Activated T-helper 17 cell treated with anti-CD3 and anti-CD28 coated beads, Interleukin-2, amount 50 U/mL, for 72 hours (primary cell): ENCODE results near the gene GNA12. TPM values are rescaled to one million over a fixed set of nuclear protein-coding genes. Genes with fewer than 3 reads are reported as not detected.

Experiments
- ATAC-seq: fragments of 150-1000 bp; cut with Tn5 transposase; replicated peaks from 2 replicates; pipeline ENCODE4 v1.10.0; 2021; ENCODE audit warnings: mild to moderate bottlenecking, moderate library complexity
- H3K27ac Mint-ChIP-seq: one replicate; pipeline ENCODE4 v1.8.0; 2022; ENCODE audit warnings: mixed read lengths
- H3K27me3 Mint-ChIP-seq: one replicate; pipeline ENCODE4 v1.8.0; 2022; ENCODE audit warnings: mixed read lengths
- H3K36me3 Mint-ChIP-seq: one replicate; pipeline ENCODE4 v1.8.0; 2022; ENCODE audit warnings: low read depth, mild to moderate bottlenecking, mixed read lengths
- H3K4me1 Mint-ChIP-seq: one replicate; pipeline ENCODE4 v1.8.0; 2022; ENCODE audit warnings: mixed read lengths
- H3K4me3 Mint-ChIP-seq: one replicate; pipeline ENCODE4 v1.8.0; 2022; ENCODE audit warnings: mild to moderate bottlenecking, mixed read lengths
- H3K9me3 Mint-ChIP-seq: one replicate; pipeline ENCODE4 v1.8.0; 2022; ENCODE audit warnings: mixed read lengths
- total RNA-seq, 2 donors: library from RNA; stranded (reverse); gene quantifications; one replicate each; pipeline ENCODE4 v1.2.3, GENCODE V29; 2022

The GNA12 gene
- total RNA-seq, 2 donors from 2014 or later: 15.4 to 17.4 TPM

DNA sequence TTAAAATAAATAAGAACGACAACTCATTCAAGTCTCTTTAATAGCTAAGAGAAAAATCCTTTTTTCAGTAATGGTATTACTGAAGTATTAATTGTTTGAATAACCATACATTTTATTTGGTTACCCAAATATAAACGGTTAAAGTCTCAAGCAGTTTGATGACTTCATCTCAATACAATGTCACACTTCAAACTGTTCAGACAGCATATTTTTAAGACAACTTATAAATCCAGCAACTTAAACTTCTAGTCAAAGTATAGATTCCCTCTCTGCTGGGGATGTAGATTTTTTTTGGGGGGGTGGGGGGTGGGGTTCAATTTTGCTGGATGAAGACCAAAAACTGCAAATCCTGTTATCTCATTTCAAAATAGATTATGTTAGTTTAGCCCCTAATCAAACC is 42.0 kb downstream of the GNA12 start:
- H3K27me3 Mint-ChIP-seq: no peaks in the 10 kb centered on the region
- ATAC-seq: no peak
- no peaks in the 10 kb centered on the region for H3K9me3 Mint-ChIP-seq
- H3K36me3 Mint-ChIP-seq: no peaks in the 10 kb centered on the region
- H3K4me3 Mint-ChIP-seq: no peak overlapping the region
- no peak overlapping the region for H3K27ac Mint-ChIP-seq
- peaks cover 16% of the 10 kb centered on the region for H3K4me1 Mint-ChIP-seq

DNA sequence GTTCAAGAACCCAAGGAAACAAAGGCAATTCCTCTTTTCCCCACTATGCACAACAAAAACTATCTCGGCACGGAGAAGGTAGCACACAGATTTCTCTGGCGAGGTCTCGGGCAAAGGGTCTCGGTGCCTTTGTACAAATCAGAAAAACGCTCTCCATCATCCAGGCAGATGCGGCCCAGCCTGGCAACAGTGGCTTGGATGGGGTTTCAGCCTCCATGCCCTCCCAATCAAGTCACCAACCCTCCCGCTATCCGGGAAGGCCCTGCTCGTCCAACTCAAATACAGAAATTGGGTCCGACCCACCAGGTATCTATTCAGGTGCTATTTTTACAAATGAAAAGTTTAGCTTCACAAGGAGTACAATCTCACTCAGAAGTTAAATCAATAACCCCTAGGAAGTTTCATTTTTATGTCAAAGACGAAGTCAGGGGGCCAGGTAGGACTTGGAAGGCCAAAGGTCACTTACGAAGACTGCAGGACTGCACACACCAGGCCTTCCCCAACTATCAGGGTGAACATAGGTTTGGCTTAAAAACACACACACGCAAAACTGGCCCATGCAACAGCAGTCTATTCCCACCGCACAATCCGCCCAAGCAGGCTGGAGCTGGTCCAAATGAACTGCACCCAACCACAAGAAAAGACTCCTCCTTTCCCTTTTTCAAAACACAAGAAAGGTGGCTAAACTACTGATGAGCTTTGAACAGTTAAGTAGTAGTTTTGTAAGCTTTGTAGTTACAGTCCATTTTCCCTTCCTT is 43.0 kb downstream of the GNA12 start:
- peaks cover 16% of the 10 kb centered on the region for H3K4me1 Mint-ChIP-seq
- peak; percentile 28 for ATAC-seq
- H3K36me3 Mint-ChIP-seq: no peaks in the 10 kb centered on the region
- no peaks in the 10 kb centered on the region for H3K9me3 Mint-ChIP-seq
- H3K27ac Mint-ChIP-seq: peak overlapping the region; percentile 12
- peak overlapping the region; percentile 22 for H3K4me3 Mint-ChIP-seq
- no peaks in the 10 kb centered on the region for H3K27me3 Mint-ChIP-seq

- Mint-ChIP-seq H3K27ac (peak overlapping the region; percentile 12), H3K4me1 (peaks cover 16% of the 10 kb centered on the region), H3K27me3 (no peaks in the 10 kb centered on the region), H3K4me3 (peak overlapping the region; percentile 18), H3K9me3 (no peaks in the 10 kb centered on the region), H3K36me3 (peaks cover under 1% of the 10 kb centered on the region)
- peak; percentile 39 for ATAC-seq
These were observed 43.7 kb downstream of the GNA12 start for GRCh38 chr7:2800220-2800930.

GRCh38 chr7:2799253-2799652 is 44.9 kb downstream of the GNA12 start:
- peaks cover 12% of the 10 kb centered on the region for H3K36me3 Mint-ChIP-seq
- no peak overlapping the region for H3K27ac Mint-ChIP-seq
- no peaks in the 10 kb centered on the region for H3K9me3 Mint-ChIP-seq
- no peak overlapping the region for H3K4me3 Mint-ChIP-seq
- ATAC-seq: no peak
- H3K4me1 Mint-ChIP-seq: peaks cover 16% of the 10 kb centered on the region
- no peaks in the 10 kb centered on the region for H3K27me3 Mint-ChIP-seq

DNA sequence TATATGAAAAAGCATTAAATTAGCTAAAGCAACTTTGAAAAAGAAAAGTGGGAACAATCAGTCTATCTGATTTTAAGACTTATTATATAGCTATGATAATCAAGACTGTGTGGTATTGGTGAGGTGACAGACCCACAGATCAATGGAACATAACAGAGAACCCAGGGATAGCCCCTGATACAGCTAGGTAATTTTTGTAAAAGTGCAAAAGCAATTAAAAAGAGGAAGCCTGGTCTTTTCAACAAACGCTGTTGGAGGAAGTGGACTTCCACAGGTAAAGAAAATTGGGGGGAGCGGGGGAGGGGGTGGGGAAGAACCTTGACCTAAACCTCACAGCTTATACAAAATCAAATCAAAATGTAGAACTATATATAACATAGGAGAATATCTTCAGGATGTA is 45.4 kb downstream of the GNA12 start:
- no peak for ATAC-seq
- H3K4me1 Mint-ChIP-seq: peaks cover 16% of the 10 kb centered on the region
- H3K4me3 Mint-ChIP-seq: no peak overlapping the region
- no peak overlapping the region for H3K27ac Mint-ChIP-seq
- no peaks in the 10 kb centered on the region for H3K9me3 Mint-ChIP-seq
- H3K36me3 Mint-ChIP-seq: peaks cover 18% of the 10 kb centered on the region
- H3K27me3 Mint-ChIP-seq: no peaks in the 10 kb centered on the region

GRCh38 chr7:2796358-2797352 is 47.5 kb downstream of the GNA12 start:
- Mint-ChIP-seq H3K36me3 (peaks cover 38% of the 10 kb centered on the region), H3K4me3 (no peak overlapping the region), H3K27me3 (no peaks in the 10 kb centered on the region), H3K4me1 (peaks cover 15% of the 10 kb centered on the region), H3K9me3 (no peaks in the 10 kb centered on the region), H3K27ac (no peak overlapping the region)
- ATAC-seq: no peak

DNA sequence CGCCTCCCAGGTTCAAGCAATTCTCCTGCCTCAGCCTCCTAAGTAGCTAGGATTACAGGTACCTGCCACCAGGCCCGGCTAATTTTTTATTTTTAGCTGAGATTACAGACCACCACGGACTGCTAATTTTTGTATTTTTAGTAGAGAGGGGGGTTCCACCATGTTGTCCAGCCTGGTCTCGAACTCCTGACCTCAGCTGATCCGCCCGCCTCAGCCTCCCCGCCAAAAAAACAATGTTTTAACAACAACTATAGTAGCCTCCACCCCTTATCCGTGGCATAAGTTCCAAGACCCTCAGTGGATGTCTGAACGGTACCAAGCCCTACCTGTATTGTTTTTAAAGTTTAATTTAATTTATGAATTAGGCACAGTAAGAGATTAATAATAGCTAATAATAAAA is 48.2 kb downstream of the GNA12 start:
- no peaks in the 10 kb centered on the region for H3K27me3 Mint-ChIP-seq
- no peaks in the 10 kb centered on the region for H3K9me3 Mint-ChIP-seq
- H3K36me3 Mint-ChIP-seq: peaks cover 43% of the 10 kb centered on the region
- no peak overlapping the region for H3K27ac Mint-ChIP-seq
- ATAC-seq: no peak
- H3K4me1 Mint-ChIP-seq: peaks cover 8% of the 10 kb centered on the region
- H3K4me3 Mint-ChIP-seq: no peak overlapping the region

- no peaks in the 10 kb centered on the region for H3K9me3 Mint-ChIP-seq
- peaks cover 2% of the 10 kb centered on the region for H3K4me1 Mint-ChIP-seq
- no peaks in the 10 kb centered on the region for H3K27me3 Mint-ChIP-seq
- H3K36me3 Mint-ChIP-seq: peaks cover 44% of the 10 kb centered on the region
- H3K4me3 Mint-ChIP-seq: no peak overlapping the region
- ATAC-seq: no peak
- no peak overlapping the region for H3K27ac Mint-ChIP-seq
These were observed 49.1 kb downstream of the GNA12 start for GRCh38 chr7:2794836-2795636.

- ATAC-seq: no peak
- H3K9me3 Mint-ChIP-seq: no peaks in the 10 kb centered on the region
- peaks cover 52% of the 10 kb centered on the region for H3K36me3 Mint-ChIP-seq
- no peaks in the 10 kb centered on the region for H3K4me1 Mint-ChIP-seq
- no peak overlapping the region for H3K27ac Mint-ChIP-seq
- H3K27me3 Mint-ChIP-seq: no peaks in the 10 kb centered on the region
- H3K4me3 Mint-ChIP-seq: no peak overlapping the region
These were observed 51.1 kb downstream of the GNA12 start for GRCh38 chr7:2792856-2793487.

DNA sequence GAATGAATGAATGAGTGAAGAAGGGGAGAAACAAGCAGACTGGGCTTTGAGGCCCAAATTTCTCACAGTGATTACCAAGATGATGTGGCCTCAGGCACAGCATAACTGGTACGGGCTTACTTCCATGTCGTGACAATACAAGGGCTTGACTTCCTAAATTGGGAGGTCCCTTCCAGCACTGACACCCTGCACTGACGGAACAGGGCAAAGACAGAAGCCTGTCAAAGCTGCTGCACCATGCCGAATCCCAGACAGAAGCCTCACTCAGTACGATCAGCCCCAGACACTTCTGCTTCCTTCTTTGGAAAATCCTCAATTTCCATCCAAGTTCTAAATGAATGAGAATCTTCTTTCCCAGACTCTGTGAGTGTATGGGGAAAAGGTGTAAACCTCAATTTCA is 51.9 kb downstream of the GNA12 start:
- no peak for ATAC-seq
- Mint-ChIP-seq H3K4me3 (no peak overlapping the region), H3K27me3 (no peaks in the 10 kb centered on the region), H3K4me1 (no peaks in the 10 kb centered on the region), H3K36me3 (peaks cover 52% of the 10 kb centered on the region), H3K9me3 (no peaks in the 10 kb centered on the region), H3K27ac (no peak overlapping the region)

- no peaks in the 10 kb centered on the region for H3K27me3 Mint-ChIP-seq
- H3K27ac Mint-ChIP-seq: no peak overlapping the region
- ATAC-seq: no peak
- H3K36me3 Mint-ChIP-seq: peaks cover 52% of the 10 kb centered on the region
- no peaks in the 10 kb centered on the region for H3K9me3 Mint-ChIP-seq
- no peaks in the 10 kb centered on the region for H3K4me1 Mint-ChIP-seq
- no peak overlapping the region for H3K4me3 Mint-ChIP-seq
These were observed 52.7 kb downstream of the GNA12 start for GRCh38 chr7:2791390-2791789.

GRCh38 chr7:2787251-2787951 is 56.7 kb downstream of the GNA12 start:
- no peak for ATAC-seq
- Mint-ChIP-seq H3K4me3 (no peak overlapping the region), H3K9me3 (no peaks in the 10 kb centered on the region), H3K4me1 (peaks cover 4% of the 10 kb centered on the region), H3K27ac (no peak overlapping the region), H3K27me3 (no peaks in the 10 kb centered on the region), H3K36me3 (peaks cover 22% of the 10 kb centered on the region)

DNA sequence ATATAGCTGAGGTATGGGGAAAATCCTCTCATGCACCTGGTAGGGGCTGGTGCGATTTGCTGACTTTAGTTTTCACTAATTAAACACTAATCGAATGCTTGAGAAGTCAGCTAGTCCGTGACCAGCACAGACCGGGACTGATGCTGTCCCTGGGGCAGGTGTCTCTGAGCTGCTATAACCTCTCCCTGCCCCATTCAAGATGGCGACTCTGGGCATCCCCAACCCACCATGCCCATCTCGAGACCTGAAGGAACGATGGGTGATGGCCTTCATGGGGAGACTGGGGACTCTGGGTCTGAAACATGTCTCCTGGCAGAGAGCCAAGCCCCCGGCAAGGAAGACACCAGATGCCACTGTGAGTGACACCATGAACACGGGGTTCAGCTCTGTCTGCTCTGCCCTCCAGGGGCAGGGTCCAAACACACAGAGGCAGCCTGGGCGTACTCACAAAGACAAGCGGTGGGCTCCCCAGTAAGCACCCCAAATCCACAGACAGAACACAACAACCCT is 57.4 kb downstream of the GNA12 start:
- Mint-ChIP-seq H3K9me3 (no peaks in the 10 kb centered on the region), H3K27ac (no peak overlapping the region), H3K36me3 (peaks cover 14% of the 10 kb centered on the region), H3K4me1 (peaks cover 7% of the 10 kb centered on the region), H3K27me3 (no peaks in the 10 kb centered on the region), H3K4me3 (no peak overlapping the region)
- no peak for ATAC-seq
